Glutamatergic neuron (in vitro differentiated cells): ENCODE results near the gene PHKB. TPM values are rescaled to one million over a fixed set of nuclear protein-coding genes. Genes with fewer than 3 reads are reported as not detected.
"Not testable (repeated sequence)": the region's sequence is repeated elsewhere in the genome, so short reads cannot be mapped to it uniquely, and the experiment has no call there.

Source experiments
- DNase-seq: peaks from one replicate; pipeline ENCODE4 v3.0.0; 2022
- H3K27ac Mint-ChIP-seq: one replicate; pipeline ENCODE4 v1.8.0; 2020; ENCODE audit warnings: mild to moderate bottlenecking, mixed read lengths, inconsistent platforms; ENCODE audit not compliant: unreplicated experiment
- H3K27me3 Mint-ChIP-seq: one replicate; pipeline ENCODE4 v1.8.0; 2020; ENCODE audit warnings: mild to moderate bottlenecking, moderate library complexity, mixed read lengths, inconsistent platforms; ENCODE audit not compliant: unreplicated experiment
- H3K36me3 Mint-ChIP-seq: one replicate; pipeline ENCODE4 v1.8.0; 2020; ENCODE audit warnings: mild to moderate bottlenecking, mixed read lengths, inconsistent platforms; ENCODE audit not compliant: unreplicated experiment
- H3K4me1 Mint-ChIP-seq: one replicate; pipeline ENCODE4 v1.8.0; 2020; ENCODE audit warnings: mild to moderate bottlenecking, low read depth, mixed read lengths, inconsistent platforms; ENCODE audit not compliant: unreplicated experiment
- H3K4me3 Mint-ChIP-seq: one replicate; pipeline ENCODE4 v1.8.0; 2020; ENCODE audit warnings: mild to moderate bottlenecking, mixed read lengths, inconsistent platforms; ENCODE audit not compliant: unreplicated experiment
- H3K9me3 Mint-ChIP-seq: one replicate; pipeline ENCODE4 v1.8.0; 2020; ENCODE audit warnings: mild to moderate bottlenecking, moderate library complexity, mixed read lengths, inconsistent platforms; ENCODE audit not compliant: unreplicated experiment
- total RNA-seq: library from RNA; stranded (reverse); fragmentation: NEBNext Ultra II Directional; extraction: Animal tissue kit (Norgen Biotek cat#: 25700); gene quantifications from one replicate; pipeline ENCODE4 v1.2.1, GENCODE V29; 2021; ENCODE audit not compliant: unreplicated experiment
- TF ChIP-seq, protein P1 (sequence below): fragments of 200-600 bp; sonication (generic); IDR thresholded peaks from one replicate; pipeline ENCODE4 v1.5.0; 2021; ENCODE audit not compliant: partially characterized antibody, unreplicated experiment

Gene PHKB
- total RNA-seq, 1 donor from 2014 or later: 123 TPM

DNA sequence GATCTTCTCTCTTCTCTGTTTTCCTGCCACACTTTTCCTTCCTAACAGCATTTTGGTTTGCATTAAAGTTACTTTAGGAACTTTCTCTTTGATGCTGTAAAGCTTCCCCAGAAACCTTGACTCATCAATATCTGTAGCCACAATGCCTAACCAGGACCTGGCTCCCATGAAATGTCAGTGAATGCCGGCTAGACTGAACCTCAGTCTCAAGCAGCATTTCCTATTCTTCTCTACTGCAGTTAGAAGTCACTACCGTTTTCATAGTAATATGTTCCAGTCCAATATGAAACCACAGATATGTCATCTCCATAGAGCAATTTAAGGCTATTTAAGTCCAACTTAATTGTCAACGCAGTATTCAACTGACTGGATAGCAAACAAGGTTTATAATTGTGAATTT, 29.2 kb upstream of the PHKB start:
- H3K4me1 Mint-ChIP-seq: no peaks in the 10 kb centered on the region
- H3K27ac Mint-ChIP-seq: no peak overlapping the region
- TF ChIP-seq, protein P1, sequence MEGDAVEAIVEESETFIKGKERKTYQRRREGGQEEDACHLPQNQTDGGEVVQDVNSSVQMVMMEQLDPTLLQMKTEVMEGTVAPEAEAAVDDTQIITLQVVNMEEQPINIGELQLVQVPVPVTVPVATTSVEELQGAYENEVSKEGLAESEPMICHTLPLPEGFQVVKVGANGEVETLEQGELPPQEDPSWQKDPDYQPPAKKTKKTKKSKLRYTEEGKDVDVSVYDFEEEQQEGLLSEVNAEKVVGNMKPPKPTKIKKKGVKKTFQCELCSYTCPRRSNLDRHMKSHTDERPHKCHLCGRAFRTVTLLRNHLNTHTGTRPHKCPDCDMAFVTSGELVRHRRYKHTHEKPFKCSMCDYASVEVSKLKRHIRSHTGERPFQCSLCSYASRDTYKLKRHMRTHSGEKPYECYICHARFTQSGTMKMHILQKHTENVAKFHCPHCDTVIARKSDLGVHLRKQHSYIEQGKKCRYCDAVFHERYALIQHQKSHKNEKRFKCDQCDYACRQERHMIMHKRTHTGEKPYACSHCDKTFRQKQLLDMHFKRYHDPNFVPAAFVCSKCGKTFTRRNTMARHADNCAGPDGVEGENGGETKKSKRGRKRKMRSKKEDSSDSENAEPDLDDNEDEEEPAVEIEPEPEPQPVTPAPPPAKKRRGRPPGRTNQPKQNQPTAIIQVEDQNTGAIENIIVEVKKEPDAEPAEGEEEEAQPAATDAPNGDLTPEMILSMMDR: no peak
- peaks cover 7% of the 10 kb centered on the region for H3K36me3 Mint-ChIP-seq
- H3K4me3 Mint-ChIP-seq: no peak overlapping the region
- DNase-seq: no peak
- peaks cover 2% of the 10 kb centered on the region for H3K9me3 Mint-ChIP-seq
- H3K27me3 Mint-ChIP-seq: no peaks in the 10 kb centered on the region

DNA sequence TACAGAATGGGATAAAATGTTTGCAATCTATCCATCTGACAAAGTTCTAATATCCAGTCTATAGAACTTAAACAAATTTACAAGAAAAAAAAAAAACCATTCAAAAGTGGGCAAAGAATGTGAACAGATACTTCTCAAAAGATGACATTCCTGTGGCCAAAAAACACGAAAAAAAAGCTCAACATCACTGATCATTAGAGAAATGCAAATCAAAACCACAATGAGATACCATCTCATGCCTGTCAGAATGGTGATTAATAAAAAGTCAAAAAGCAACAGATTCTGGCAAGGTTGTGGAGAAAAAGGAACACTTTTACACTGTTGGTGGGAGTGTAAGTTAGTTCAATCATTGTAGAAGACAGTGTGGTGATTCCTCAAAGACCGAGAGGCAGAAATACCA, 26.9 kb upstream of the PHKB start:
- not testable (repeated sequence) for H3K27me3 Mint-ChIP-seq, H3K9me3 Mint-ChIP-seq, H3K4me3 Mint-ChIP-seq, H3K27ac Mint-ChIP-seq, H3K4me1 Mint-ChIP-seq, DNase-seq
- H3K36me3 Mint-ChIP-seq: peaks cover 20% of the 10 kb centered on the region

GRCh38 chr16:47440066-47440465, 21.1 kb upstream of the PHKB start:
- not testable (repeated sequence) for H3K27ac Mint-ChIP-seq, H3K4me3 Mint-ChIP-seq, DNase-seq

GRCh38 chr16:47442884-47443283, 18.2 kb upstream of the PHKB start:
- peaks cover 14% of the 10 kb centered on the region for H3K9me3 Mint-ChIP-seq
- not testable (repeated sequence) for DNase-seq, H3K4me1 Mint-ChIP-seq, H3K4me3 Mint-ChIP-seq, H3K27me3 Mint-ChIP-seq, H3K27ac Mint-ChIP-seq
- H3K36me3 Mint-ChIP-seq: peaks cover 14% of the 10 kb centered on the region

More at GRCh38 chr16:47440066-47440465, 21.1 kb upstream of the PHKB start:
- Mint-ChIP-seq H3K9me3 (peaks cover 14% of the 10 kb centered on the region), H3K36me3 (peaks cover 20% of the 10 kb centered on the region)
- not testable (repeated sequence) for H3K4me1 Mint-ChIP-seq, H3K27me3 Mint-ChIP-seq

GRCh38 chr16:47446431-47446830, 14.7 kb upstream of the PHKB start:
- H3K9me3 Mint-ChIP-seq: peaks cover 2% of the 10 kb centered on the region
- TF ChIP-seq, protein P1: no peak
- no peaks in the 10 kb centered on the region for H3K27me3 Mint-ChIP-seq
- DNase-seq: no peak
- H3K36me3 Mint-ChIP-seq: no peaks in the 10 kb centered on the region
- no peaks in the 10 kb centered on the region for H3K4me1 Mint-ChIP-seq
- no peak overlapping the region for H3K27ac Mint-ChIP-seq
- no peak overlapping the region for H3K4me3 Mint-ChIP-seq

DNA sequence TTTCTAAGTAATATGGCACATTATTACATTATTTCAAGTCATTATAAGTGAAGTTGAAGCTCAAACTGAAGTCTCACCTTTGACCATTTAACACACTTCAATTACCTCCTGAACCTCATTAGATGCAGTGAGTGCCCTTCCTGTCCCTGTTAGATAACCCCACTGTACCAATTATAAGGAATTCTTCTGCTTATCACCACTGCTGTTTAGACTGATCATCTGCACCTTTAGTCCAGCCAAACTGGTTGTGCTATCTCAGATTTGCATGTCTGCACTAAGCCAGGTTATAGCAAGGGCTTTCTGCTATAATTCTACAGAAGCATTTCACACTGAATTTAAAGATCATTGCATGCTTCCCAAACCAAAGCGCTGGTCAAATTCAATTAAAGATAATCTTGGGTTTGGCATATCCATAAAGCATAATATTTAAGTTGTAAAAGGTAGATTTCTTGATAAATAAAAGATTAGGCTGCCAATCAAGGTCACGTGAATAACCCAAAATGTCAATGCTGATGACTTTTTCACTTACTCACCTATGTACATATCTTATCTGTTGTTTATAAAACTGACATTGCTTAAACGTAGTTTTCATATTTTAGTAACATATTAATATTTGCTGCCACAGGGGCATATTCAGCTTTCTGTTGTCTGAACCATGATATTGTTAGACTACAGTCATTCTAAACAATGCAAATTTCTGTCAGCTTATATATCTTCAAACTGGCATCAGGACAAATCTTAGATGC, 12.1 kb upstream of the PHKB start:
- DNase-seq: no peak
- Mint-ChIP-seq H3K9me3 (no peaks in the 10 kb centered on the region), H3K4me1 (no peaks in the 10 kb centered on the region), H3K27ac (peak overlapping the region; percentile 56), H3K4me3 (no peak overlapping the region), H3K36me3 (no peaks in the 10 kb centered on the region), H3K27me3 (no peaks in the 10 kb centered on the region)
- TF ChIP-seq, protein P1: no peak
